GM12878 (cell line): Measurements from ENCODE around the gene AP2A2. TPM values are rescaled to one million over a fixed set of nuclear protein-coding genes. Genes with fewer than 3 reads are reported as not detected.

Source experiments
- ATAC-seq: fragments of 200-7000 bp; cut with Tn5 transposase; 3 replicates; pipeline ENCODE4 v1.9.1; 2020; ENCODE audit warnings: mild to moderate bottlenecking, moderate library complexity
- BruUV-seq: library from RNA; stranded (reverse); fragments of 400-500 nt; replicated peaks from 2 replicates; lab custom pipeline; 2021; lab: Mats Ljungman, UMichigan
- CTCF ChIA-PET: fragments of 300-600 bp; sonication (Branson Sonifier 250); formaldehyde crosslinking; extraction: SDS; loops from one replicate; lab custom pipeline; 2021; ENCODE audit warnings: inconsistent platforms; lab: Yijun Ruan, JAX
- POLR2A ChIA-PET: fragments of 350-600 bp; formaldehyde crosslinking; extraction: SDS; loops from one replicate; lab custom pipeline; 2021; ENCODE audit warnings: inconsistent platforms; lab: Charles Lee
- RAD21 ChIA-PET: fragments of 300-600 bp; sonication (Branson Sonifier 250); formaldehyde crosslinking; loops from one replicate; lab custom pipeline; 2023; ENCODE audit warnings: antibody characterized with exemption; ENCODE audit not compliant: unreplicated experiment; lab: Charles Lee
- SMC1A ChIA-PET: fragments of 300-600 bp; sonication (Branson Sonifier 250); formaldehyde crosslinking; loops from one replicate; lab custom pipeline; 2023; ENCODE audit not compliant: unreplicated experiment, uncharacterized antibody; lab: Charles Lee
- DNase-seq: peaks from one replicate; pipeline ENCODE4 v3.0.0-alpha.2; 2011; ENCODE audit warnings: low read depth, low spot score
- FAIRE-seq: peaks from 3 replicates; lab custom pipeline; 2011; peaks lifted over from hg19 to GRCh38; lab: Jason Lieb, UNC
- H2AFZ ChIP-seq: 2 replicates; pipeline ENCODE4 v1.6.0; 2011; ENCODE audit warnings: low read depth, low read length, control low read depth; ENCODE audit not compliant: control insufficient read depth
- H3K27ac ChIP-seq: 2 replicates; pipeline ENCODE4 v1.5.1; 2011; ENCODE audit warnings: control low read depth; ENCODE audit not compliant: control insufficient read depth, insufficient read depth
- H3K27me3 ChIP-seq, 2 experiments: replicated peaks in 1 of 2; 2 replicates each; pipeline versions ENCODE4 v1.6.0 to v1.6.1; 2011; ENCODE audit warnings: low read length in 1 of 2; ENCODE audit not compliant: control insufficient read depth in 2 of 2, insufficient read depth in 2 of 2
- H3K36me3 ChIP-seq, 2 experiments: 2 replicates each; pipeline ENCODE4 v1.5.1; 2011; ENCODE audit warnings: low read length in 1 of 2; ENCODE audit not compliant: control insufficient read depth in 2 of 2, insufficient read depth in 2 of 2
- H3K4me1 ChIP-seq: 2 replicates; pipeline ENCODE4 v1.6.1; 2011; ENCODE audit warnings: mild to moderate bottlenecking, low read length, moderate library complexity, mixed read lengths; ENCODE audit not compliant: control insufficient read depth, insufficient read depth
- H3K4me2 ChIP-seq: 2 replicates; pipeline ENCODE4 v1.6.0; 2011; ENCODE audit warnings: control low read depth; ENCODE audit not compliant: control insufficient read depth, insufficient read depth
- H3K4me3 ChIP-seq: fragments of 200-600 bp; sonication (generic); 2 replicates; pipeline ENCODE4 v1.5.1; 2016
- H3K79me2 ChIP-seq: 2 replicates; pipeline ENCODE4 v1.6.0; 2011; ENCODE audit warnings: low read length; ENCODE audit not compliant: control insufficient read depth, insufficient read depth
- H3K9ac ChIP-seq: 2 replicates; pipeline ENCODE4 v1.8.0; 2011; ENCODE audit warnings: low read length, control low read depth, mixed read lengths; ENCODE audit not compliant: control insufficient read depth, insufficient read depth
- H3K9me3 ChIP-seq: replicated peaks from 3 replicates; pipeline ENCODE4 v1.5.1; 2011; ENCODE audit warnings: mild to moderate bottlenecking, low read length; ENCODE audit not compliant: control insufficient read depth, insufficient read depth
- H4K20me1 ChIP-seq: 2 replicates; pipeline ENCODE4 v1.6.0; 2011; ENCODE audit not compliant: control insufficient read depth, insufficient read depth
- BRCA1 ChIP-seq: IDR thresholded peaks from 2 replicates; pipeline ENCODE4 v1.6.1; 2011; ENCODE audit warnings: low read depth, low read length, improper control_type of control experiment
- ELK1 ChIP-seq: IDR thresholded peaks from 2 replicates; pipeline ENCODE4 v1.6.1; 2012; ENCODE audit warnings: low read depth, low read length, improper control_type of control experiment
- IRF4 ChIP-seq: IDR thresholded peaks from 2 replicates; pipeline ENCODE4 v1.6.1; 2011; ENCODE audit warnings: low read depth, low read length
- MXI1 ChIP-seq: fragments of 150-350 bp; IDR thresholded peaks from 2 replicates; pipeline ENCODE4 v1.6.1; 2011; ENCODE audit warnings: low read depth, mild to moderate bottlenecking, inconsistent platforms, low read length, improper control_type of control experiment
- MYC ChIP-seq: IDR thresholded peaks from 2 replicates; pipeline ENCODE4 v1.6.1; 2011; ENCODE audit warnings: mild to moderate bottlenecking, low read length, moderate library complexity, inconsistent platforms; ENCODE audit not compliant: insufficient read depth, insufficient replicate concordance, insufficient read length, severe bottlenecking
- NFIC ChIP-seq: IDR thresholded peaks from 2 replicates; pipeline ENCODE4 v1.6.1; 2012; ENCODE audit warnings: low read depth, mild to moderate bottlenecking, inconsistent platforms, low read length, moderate library complexity
- RFX5 ChIP-seq: IDR thresholded peaks from 2 replicates; pipeline ENCODE4 v1.6.1; 2011; ENCODE audit warnings: low read depth, low read length, improper control_type of control experiment
- SREBF2 ChIP-seq: IDR thresholded peaks from 2 replicates; pipeline ENCODE4 v1.6.1; 2012; ENCODE audit warnings: mild to moderate bottlenecking, low read length
- USF2 ChIP-seq: IDR thresholded peaks from 2 replicates; pipeline ENCODE4 v1.6.1; 2011; ENCODE audit warnings: low read depth, low read length, improper control_type of control experiment, borderline replicate concordance
- WRNIP1 ChIP-seq: IDR thresholded peaks from 2 replicates; pipeline ENCODE4 v1.6.1; 2011; ENCODE audit warnings: low read depth, low read length, improper control_type of control experiment, borderline replicate concordance
- WGBS: methylation state at CpG from one replicate; pipeline ENCODE4 v1.1.6; 2016; ENCODE audit warnings: low lambda C conversion rate; ENCODE audit not compliant: insufficient replicate concordance, insufficient coverage; ENCODE audit errors: missing lambda C conversion rate; 5-methylcytosine and 5-hydroxymethylcytosine counted together
- in situ Hi-C: fragments of 300-500 bp; cut with MboI; formaldehyde crosslinking; loops from 9 replicates; pipeline ENCODE4 v1.14.3; 2018; ENCODE audit warnings: mixed read lengths
- intact Hi-C: fragments of 100-400 bp; cut with micrococcal nuclease; formaldehyde crosslinking; loops from one replicate; pipeline ENCODE4 v1.14.2; 2022; ENCODE audit not compliant: unreplicated experiment
- polyA plus RNA-seq, 11 experiments: library from polyadenylated mRNA; depleted of rRNA in 4 of 11; unstranded in 6 of 11; stranded (reverse) in 5 of 11; fragments of >200 nt; fragmentation: Nextera tagmentation in 4 of 11; fragmentation: Illumina TruSeq in 1 of 11; extraction: Ambion mirVana in 4 of 11; extraction: Trizol in 1 of 11; gene quantifications; 1 replicate in 1 of 11; 2 replicates in 10 of 11; pipeline versions ENCODE4 v1.2.1 to v1.2.3, GENCODE V29; 2011 to 2016; ENCODE audit warnings: inconsistent platforms in 2 of 11, missing spikeins in 2 of 11, low read depth in 1 of 11
- total RNA-seq, 4 experiments: library from RNA; depleted of rRNA in 3 of 4; stranded (reverse); fragments of >200 nt in 3 of 4; fragmentation: Illumina TruSeq in 1 of 4; extraction: Trizol in 1 of 4; gene quantifications; 2 replicates each; pipeline versions ENCODE4 v1.2.1 to v1.2.3, GENCODE V29; 2013 to 2021

AP2A2 gene
- total and polyA plus RNA-seq, 10 of the 15 experiments (the other 5 are each of a cell fraction or from before 2014, with no cell fraction given) = 0.58 to 48.8 (median 18.2) TPM

- no peaks in the 10 kb centered on the region for H3K36me3 ChIP-seq
- H3K9ac ChIP-seq = no peak overlapping the region
- no peak for DNase-seq
- no peaks in the 10 kb centered on the region for H3K79me2 ChIP-seq
- SMC1A ChIA-PET = no interaction called here
- H4K20me1 ChIP-seq = no peaks in the 10 kb centered on the region
- TF ChIP-seq NFIC = no peak
- TF ChIP-seq SREBF2 = no peak
- TF ChIP-seq, all 136 proteins: peak for 0
- no peak overlapping the region for H3K27ac ChIP-seq
- no peaks in the 10 kb centered on the region for H3K4me1 ChIP-seq
- ChIA-PET CTCF (no interaction called here), POLR2A (no interaction called here), RAD21 (no interaction called here)
- FAIRE-seq = no peak
- no peak for ATAC-seq
- no peaks in the 10 kb centered on the region for H3K9me3 ChIP-seq
- intact Hi-C loops (no loop called here), in situ Hi-C loops (no loop called here)
- no peaks in the 10 kb centered on the region for H3K27me3 ChIP-seq
- no peak overlapping the region for H2AFZ ChIP-seq
- no peak overlapping the region for H3K4me2 ChIP-seq
- H3K4me3 ChIP-seq = no peak overlapping the region
- 59% methylated on average over 30 of the region's 39 CpGs for WGBS
- BruUV-seq = no TSS peak
These were observed 109.0 kb downstream of the AP2A2 start for GRCh38 chr11:1034456-1035295.

- Histone ChIP-seq H3K9me3 (no peaks in the 10 kb centered on the region), H3K4me1 (no peaks in the 10 kb centered on the region), H2AFZ (no peak overlapping the region), H3K79me2 (no peaks in the 10 kb centered on the region), H3K4me3 (no peak overlapping the region), H3K27ac (no peak overlapping the region), H3K27me3 (no peaks in the 10 kb centered on the region), H4K20me1 (no peaks in the 10 kb centered on the region), H3K9ac (no peak overlapping the region), H3K4me2 (no peak overlapping the region), H3K36me3 (no peaks in the 10 kb centered on the region)
- no peak for ATAC-seq
- intact Hi-C loops (no loop called here), in situ Hi-C loops (no loop called here)
- ChIA-PET RAD21 (no interaction called here), SMC1A (no interaction called here), POLR2A (no interaction called here), CTCF (no interaction called here)
- no peak for FAIRE-seq
- BruUV-seq = no TSS peak
- 42% methylated on average over 25 of the region's 29 CpGs for WGBS
- DNase-seq = no peak
- TF ChIP-seq IRF4 (no peak), RFX5 (no peak), BRCA1 (no peak), WRNIP1 (no peak), MYC (no peak), MXI1 (no peak), ELK1 (no peak), USF2 (no peak)
These were observed 110.1 kb downstream of the AP2A2 start for GRCh38 chr11:1035577-1036283.
